Transverse colon (tissue), 4 donors: Measurements from ENCODE around the gene ANKRD10. TPM values are rescaled to one million over a fixed set of nuclear protein-coding genes. Genes with fewer than 3 reads are reported as not detected.
A peak's percentile ranks its signal among the peaks of the same experiment; 100 is the strongest.

ENCODE experiments used
- DNase-seq: peaks from one replicate; pipeline ENCODE4 v3.0.0-alpha.2; 2019
- H3K27ac ChIP-seq, 4 donors: fragments of 200-600 bp; sonication (generic); 2 replicates each; pipeline ENCODE4 v1.5.1; 2016 to 2018; ENCODE audit warnings: inconsistent platforms in 4 of 4
- H3K27me3 ChIP-seq: fragments of 200-600 bp; sonication (generic); 2 replicates; pipeline ENCODE4 v1.5.1; 2017; ENCODE audit warnings: inconsistent platforms
- H3K36me3 ChIP-seq, 4 donors: fragments of 200-600 bp; sonication (generic); 2 replicates each; pipeline ENCODE4 v1.5.1; 2017 to 2019; ENCODE audit warnings: inconsistent platforms in 4 of 4
- H3K4me1 ChIP-seq, 4 donors: fragments of 200-600 bp; sonication (generic); 2 replicates each; pipeline ENCODE4 v1.5.1; 2017 to 2020; ENCODE audit warnings: inconsistent platforms in 4 of 4
- H3K4me3 ChIP-seq, 4 donors: fragments of 200-600 bp; sonication (generic); 1 replicate in 1 of 4; 2 replicates in 3 of 4; pipeline versions ENCODE4 v1.5.1 to v1.6.1; 2017 to 2019; ENCODE audit warnings: inconsistent platforms in 4 of 4
- H3K9me3 ChIP-seq, 2 donors: fragments of 200-600 bp; sonication (generic); 2 replicates each; pipeline ENCODE4 v1.5.1; 2017 to 2019; ENCODE audit warnings: inconsistent platforms in 2 of 2
- CTCF ChIP-seq, 5 experiments: fragments of 200-600 bp in 3 of 5; fragments of 450-650 bp in 2 of 5; sonication (generic) in 3 of 5; IDR thresholded peaks; 1 replicate in 2 of 5; 2 replicates in 3 of 5; pipeline ENCODE4 v1.5.1; 2016 to 2017; ENCODE audit warnings: antibody characterized with exemption in 5 of 5, inconsistent platforms in 3 of 5, mild to moderate bottlenecking in 2 of 5, moderate library complexity in 1 of 5
- EP300 ChIP-seq: sonication (generic); formaldehyde crosslinking; IDR thresholded peaks from one replicate; pipeline ENCODE4 v1.6.1; 2017; ENCODE audit warnings: antibody characterized with exemption, low read depth
- POLR2A ChIP-seq: fragments of 450-650 bp; IDR thresholded peaks from one replicate; pipeline ENCODE4 v1.6.1; 2016; ENCODE audit warnings: antibody characterized with exemption, mild to moderate bottlenecking, moderate library complexity
- POLR2AphosphoS5 ChIP-seq, 3 donors: sonication (generic); formaldehyde crosslinking; IDR thresholded peaks; one replicate each; pipeline ENCODE4 v1.6.1; 2016; ENCODE audit warnings: antibody characterized with exemption in 3 of 3
- WGBS, 2 donors: methylation state at CpG; one replicate each; pipeline ENCODE4 v1.1.5; 2018; ENCODE audit warnings: low coverage in 1 of 2; 5-methylcytosine and 5-hydroxymethylcytosine counted together
- in situ Hi-C, 4 donors: fragments of 200-750 bp; cut with MboI; loops; one replicate each; pipeline versions ENCODE4 v1.15.0 to v1.15.1; 2017; ENCODE audit warnings: low sequenced_read_pairs in 3 of 4, low pct_ligation_motif_present in 1 of 4, low pct_unique_long_range_greater_than_20kb in 1 of 4
- intact Hi-C: fragments of 100-400 bp; cut with DNase I; formaldehyde crosslinking; loops from one replicate; pipeline ENCODE4 v1.15.1; 2023; ENCODE audit warnings: low total_unique reads
- total RNA-seq, 4 donors: library from RNA; depleted of rRNA; stranded (reverse); fragments of >200 nt; gene quantifications; one replicate each; pipeline ENCODE4 v1.1.0, GENCODE V29; 2016

Gene ANKRD10
- total RNA-seq, 4 donors from 2014 or later = 124 to 286 (median 188) TPM

GRCh38 chr13:110897521-110897920 lies 17.3 kb downstream of the ANKRD10 start:
- peaks cover 0 to 3% (median 0%) of the 10 kb centered on the region in 4 donors for H3K4me1 ChIP-seq
- TF ChIP-seq POLR2A (no peak), POLR2AphosphoS5 (IDR thresholded peaks at IDR 0.05) (no peak), CTCF (IDR thresholded peaks at IDR 0.05) (no peak), EP300 (no peak)
- H3K4me3 ChIP-seq = no peak overlapping the region
- 80 to 87% methylated on average over 6 of the region's 6 CpGs for WGBS, 2 donors
- intact Hi-C loops (no loop called here), in situ Hi-C loops (no loop called here)
- no peaks in the 10 kb centered on the region for H3K27me3 ChIP-seq
- no peaks in the 10 kb centered on the region for H3K9me3 ChIP-seq
- DNase-seq = no peak
- peaks cover 0 to 24% (median 4%) of the 10 kb centered on the region in 4 donors for H3K36me3 ChIP-seq
- peak overlapping the region in 1 of 4 donors; percentile 6 for H3K27ac ChIP-seq

GRCh38 chr13:110897014-110897413 lies 17.9 kb downstream of the ANKRD10 start:
- Histone ChIP-seq H3K4me1 (no peaks in the 10 kb centered on the region), H3K36me3 (peaks cover 0 to 24% (median 5%) of the 10 kb centered on the region in 4 donors), H3K27me3 (no peaks in the 10 kb centered on the region), H3K4me3 (no peak overlapping the region), H3K9me3 (no peaks in the 10 kb centered on the region), H3K27ac (peak overlapping the region in 1 of 4 donors; percentile 6)
- no peak for DNase-seq
- in situ Hi-C loops = no loop called here
- intact Hi-C loops = no loop called here
- TF ChIP-seq POLR2A = no peak
- no peak for TF ChIP-seq EP300
- TF ChIP-seq POLR2AphosphoS5 (IDR thresholded peaks at IDR 0.05) = no peak
- TF ChIP-seq CTCF (IDR thresholded peaks at IDR 0.05) = no peak
- WGBS, 2 donors = 100% methylated on average over 1 of the region's 1 CpG

GRCh38 chr13:110894086-110894485 lies 20.8 kb downstream of the ANKRD10 start:
- H3K4me3 ChIP-seq = no peak overlapping the region
- in situ Hi-C loops (no loop called here), intact Hi-C loops (no loop called here)
- no peak for DNase-seq
- H3K27me3 ChIP-seq = no peaks in the 10 kb centered on the region
- peaks cover 0 to 8% (median 3%) of the 10 kb centered on the region in 4 donors for H3K4me1 ChIP-seq
- WGBS, 2 donors = 70 to 75% methylated on average over 2 of the region's 2 CpGs
- TF ChIP-seq CTCF (IDR thresholded peaks at IDR 0.05) (no peak), POLR2AphosphoS5 (IDR thresholded peaks at IDR 0.05) (no peak), EP300 (no peak), POLR2A (no peak)
- H3K36me3 ChIP-seq = peaks cover 0 to 18% (median 5%) of the 10 kb centered on the region in 4 donors
- no peaks in the 10 kb centered on the region for H3K9me3 ChIP-seq
- no peak overlapping the region for H3K27ac ChIP-seq

- WGBS, 2 donors = 69 to 79% methylated on average over 2 of the region's 2 CpGs
- intact Hi-C loops = no loop called here
- no peak for DNase-seq
- in situ Hi-C loops = no loop called here
- Histone ChIP-seq H3K27ac (no peak overlapping the region), H3K27me3 (no peaks in the 10 kb centered on the region), H3K36me3 (peaks cover 0 to 14% (median 5%) of the 10 kb centered on the region in 4 donors), H3K4me1 (peaks cover 0 to 13% (median 5%) of the 10 kb centered on the region in 4 donors), H3K4me3 (no peak overlapping the region), H3K9me3 (no peaks in the 10 kb centered on the region)
- TF ChIP-seq POLR2AphosphoS5 (IDR thresholded peaks at IDR 0.05) (no peak), CTCF (IDR thresholded peaks at IDR 0.05) (no peak), POLR2A (no peak), EP300 (no peak)
Observed at GRCh38 chr13:110893571-110893970, 21.3 kb downstream of the ANKRD10 start.
